Neural progenitor cell (in vitro differentiated cells): ENCODE measurements around the gene PBX2.

Experiments
- CTCF ChIP-seq: fragments of 200-600 bp; sonication (generic); IDR thresholded peaks from 2 replicates; pipeline ENCODE4 v1.5.1; 2017; ENCODE audit warnings: antibody characterized with exemption, mild to moderate bottlenecking
- EZH2 ChIP-seq: fragments of 200-600 bp; sonication (generic); IDR thresholded peaks from 2 replicates; pipeline ENCODE4 v1.6.1; 2017; ENCODE audit warnings: antibody characterized with exemption, mild to moderate bottlenecking, moderate library complexity
- EZH2phosphoT487 ChIP-seq: fragments of 200-600 bp; sonication (generic); IDR thresholded peaks from 2 replicates; pipeline ENCODE4 v1.6.1; 2017; ENCODE audit warnings: antibody characterized with exemption

GRCh38 chr6:32151181-32151862 is 38.7 kb downstream of the PBX2 start:
- TF ChIP-seq CTCF: no peak
- TF ChIP-seq EZH2phosphoT487: no peak
- no peak for TF ChIP-seq EZH2
